MM.1S (cell line): ENCODE measurements around the gene TNFSF8.

ENCODE experiments used
- EZH2 ChIP-seq: fragments of 300-600 bp; sonication (generic); optimal IDR thresholded peaks from 2 replicates; pipeline ENCODE3; 2017; ENCODE audit warnings: low read depth, mild to moderate bottlenecking, antibody characterized with exemption, low read length, mixed read lengths
- TF ChIP-seq, protein P1 (sequence below): fragments of 300-600 bp; sonication (generic); IDR thresholded peaks from 2 replicates; pipeline ENCODE4 v1.5.1; 2016; ENCODE audit warnings: antibody characterized with exemption, low read length, mixed read lengths

DNA sequence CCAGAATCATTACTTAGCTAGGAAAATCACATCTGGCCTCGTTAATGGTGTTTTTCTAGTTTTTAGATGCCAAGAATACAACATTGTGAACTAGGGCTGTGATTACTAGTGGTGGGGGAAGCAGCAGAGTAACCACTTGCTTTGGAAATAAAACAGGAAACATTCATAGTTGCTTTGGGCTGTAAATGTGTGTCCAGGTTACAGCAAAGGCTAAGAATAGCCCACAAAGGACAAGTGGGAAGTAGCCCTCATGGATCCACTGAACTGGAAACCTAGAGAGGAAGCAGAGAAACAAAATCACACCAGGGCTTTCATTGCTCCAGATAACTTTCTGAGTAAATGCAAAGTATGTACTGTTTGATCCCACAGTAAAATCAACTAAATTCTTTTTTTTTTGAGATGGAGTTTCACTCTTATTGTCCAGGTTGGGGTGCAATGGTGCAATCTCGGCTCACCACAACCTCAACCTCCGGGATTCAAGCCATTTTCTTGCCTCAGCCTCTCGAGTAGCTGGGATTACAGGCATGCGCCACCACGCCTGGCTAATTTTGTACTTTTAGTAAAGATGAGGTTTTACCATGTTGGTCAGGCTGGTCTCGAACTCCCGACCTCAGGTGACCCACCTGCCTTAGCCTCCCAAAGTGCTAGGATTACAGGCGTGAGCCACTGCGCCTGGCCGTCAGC is 68.3 kb downstream of the TNFSF8 start:
- TF ChIP-seq, protein P1, sequence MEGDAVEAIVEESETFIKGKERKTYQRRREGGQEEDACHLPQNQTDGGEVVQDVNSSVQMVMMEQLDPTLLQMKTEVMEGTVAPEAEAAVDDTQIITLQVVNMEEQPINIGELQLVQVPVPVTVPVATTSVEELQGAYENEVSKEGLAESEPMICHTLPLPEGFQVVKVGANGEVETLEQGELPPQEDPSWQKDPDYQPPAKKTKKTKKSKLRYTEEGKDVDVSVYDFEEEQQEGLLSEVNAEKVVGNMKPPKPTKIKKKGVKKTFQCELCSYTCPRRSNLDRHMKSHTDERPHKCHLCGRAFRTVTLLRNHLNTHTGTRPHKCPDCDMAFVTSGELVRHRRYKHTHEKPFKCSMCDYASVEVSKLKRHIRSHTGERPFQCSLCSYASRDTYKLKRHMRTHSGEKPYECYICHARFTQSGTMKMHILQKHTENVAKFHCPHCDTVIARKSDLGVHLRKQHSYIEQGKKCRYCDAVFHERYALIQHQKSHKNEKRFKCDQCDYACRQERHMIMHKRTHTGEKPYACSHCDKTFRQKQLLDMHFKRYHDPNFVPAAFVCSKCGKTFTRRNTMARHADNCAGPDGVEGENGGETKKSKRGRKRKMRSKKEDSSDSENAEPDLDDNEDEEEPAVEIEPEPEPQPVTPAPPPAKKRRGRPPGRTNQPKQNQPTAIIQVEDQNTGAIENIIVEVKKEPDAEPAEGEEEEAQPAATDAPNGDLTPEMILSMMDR = no peak
- no peak for TF ChIP-seq EZH2
